ENCODE results near the gene TMED7. TPM values are rescaled to one million over a fixed set of nuclear protein-coding genes. Genes with fewer than 3 reads are reported as not detected.

Gene TMED7
- total and polyA plus RNA-seq, 2 of the 8 experiments (the other 6 are each of a cell fraction or from before 2014, with no cell fraction given) = 43.8 to 75.2 TPM

DNA sequence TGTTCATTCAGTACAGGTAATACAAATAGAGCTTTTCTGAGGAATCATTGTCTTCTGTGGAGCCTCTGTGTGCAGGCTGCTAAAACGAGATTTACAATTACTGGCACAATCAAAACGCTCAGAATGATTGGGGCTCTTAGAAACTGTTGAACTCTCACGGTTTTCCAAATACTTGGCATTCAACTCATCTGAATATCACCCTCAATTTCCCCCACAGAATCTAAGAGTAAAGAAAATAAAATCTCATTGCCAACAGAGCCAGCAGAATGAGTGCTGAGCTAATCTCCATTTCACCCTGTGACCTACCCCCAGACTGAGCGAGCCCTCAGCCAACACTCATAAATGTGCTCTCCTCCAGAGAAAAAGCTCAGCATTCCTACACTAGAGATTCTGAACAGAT, 35.3 kb upstream of the TMED7 start (continued):
- TF ChIP-seq TBP (IDR thresholded peaks at IDR 0.05; ENCODE audit: low read depth, low read length) = no peak
- TF ChIP-seq, protein P1, sequence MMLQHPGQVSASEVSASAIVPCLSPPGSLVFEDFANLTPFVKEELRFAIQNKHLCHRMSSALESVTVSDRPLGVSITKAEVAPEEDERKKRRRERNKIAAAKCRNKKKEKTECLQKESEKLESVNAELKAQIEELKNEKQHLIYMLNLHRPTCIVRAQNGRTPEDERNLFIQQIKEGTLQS (IDR thresholded peaks at IDR 0.05; ENCODE audit: insufficient read depth, low read depth, low read length) = no peak
- no peak for TF ChIP-seq EP300 (IDR thresholded peaks at IDR 0.05; ENCODE audit: borderline replicate concordance in 1 of 2, low read depth in 2 of 2, low read length in 2 of 2)
- TF ChIP-seq CBX5 (IDR thresholded peaks at IDR 0.05; ENCODE audit: low read depth, low read length) = no peak
- TF ChIP-seq CBX8 (IDR thresholded peaks at IDR 0.05; ENCODE audit: borderline replicate concordance, low read depth, low read length) = no peak
- no peak for TF ChIP-seq SAP30 (IDR thresholded peaks at IDR 0.05; ENCODE audit: insufficient read depth, insufficient replicate concordance, low read length)
- no peak for TF ChIP-seq SIRT6 (IDR thresholded peaks at IDR 0.05; ENCODE audit: low read length)
- no peak for TF ChIP-seq ASH2L (IDR thresholded peaks at IDR 0.05; ENCODE audit: low read length)
- no peak for TF ChIP-seq TEAD4 (IDR thresholded peaks at IDR 0.05; ENCODE audit: low read depth, low read length)
